Endothelial cell of umbilical vein (primary cell): ENCODE measurements around the gene SDHC. TPM values are rescaled to one million over a fixed set of nuclear protein-coding genes. Genes with fewer than 3 reads are reported as not detected.

Source experiments
- BruUV-seq: library from RNA; stranded (reverse); fragments of 400-500 nt; replicated peaks from 2 replicates; lab custom pipeline; 2021; lab: Mats Ljungman, UMichigan
- CTCF ChIA-PET: fragments of 300-600, 350-600 bp; sonication (Branson Sonifier 250); formaldehyde crosslinking; loops from one replicate; lab custom pipeline; 2021; ENCODE audit warnings: antibody characterized with exemption, inconsistent platforms; lab: Charles Lee
- POLR2A ChIA-PET: fragments of 300-600, 350-600 bp; sonication (Branson Sonifier 250); formaldehyde crosslinking; loops from one replicate; lab custom pipeline; 2021; ENCODE audit warnings: antibody characterized with exemption, inconsistent platforms; lab: Charles Lee
- DNase-seq: peaks from one replicate; pipeline ENCODE4 v3.0.0-alpha.2; 2011; ENCODE audit warnings: low read depth, low spot score
- FAIRE-seq: peaks from 2 replicates; lab custom pipeline; 2011; peaks lifted over from hg19 to GRCh38; lab: Jason Lieb, UNC
- H2AFZ ChIP-seq: 2 replicates; pipeline ENCODE4 v1.6.0; 2012; ENCODE audit warnings: low read depth, low read length, control low read depth, inconsistent platforms
- H3K27ac ChIP-seq: 2 replicates; pipeline ENCODE4 v1.5.1; 2011; ENCODE audit warnings: low read depth, mild to moderate bottlenecking, control low read depth, low read length, moderate library complexity; ENCODE audit not compliant: insufficient read depth
- H3K27me3 ChIP-seq, 2 experiments: 2 replicates each; pipeline versions ENCODE4 v1.6.0 to v1.6.1; 2011; ENCODE audit warnings: low read length in 2 of 2, mixed read lengths in 1 of 2; ENCODE audit not compliant: control insufficient read depth in 2 of 2, insufficient read depth in 2 of 2
- H3K36me3 ChIP-seq, 2 experiments: 2 replicates in 1 of 2; 3 replicates in 1 of 2; pipeline ENCODE4 v1.5.1; 2011; ENCODE audit warnings: low read length in 2 of 2, mild to moderate bottlenecking in 1 of 2, moderate library complexity in 1 of 2; ENCODE audit not compliant: control insufficient read depth in 2 of 2, insufficient read depth in 2 of 2; ENCODE audit errors: extremely low read depth in 1 of 2
- H3K4me1 ChIP-seq: 3 replicates; pipeline ENCODE4 v1.5.1; 2011; ENCODE audit warnings: mild to moderate bottlenecking, low read length; ENCODE audit not compliant: control insufficient read depth, insufficient read depth; ENCODE audit errors: extremely low read depth
- H3K4me2 ChIP-seq: 2 replicates; pipeline ENCODE4 v1.6.1; 2011; ENCODE audit warnings: low read length, control low read depth, mixed read lengths; ENCODE audit not compliant: insufficient read depth
- H3K4me3 ChIP-seq, 3 experiments: fragments of 200-600 bp in 1 of 3; sonication (generic), shearing (Covaris generic) in 1 of 3; replicated peaks in 1 of 3; 2 replicates each; pipeline ENCODE4 v1.5.1; 2011 to 2016; ENCODE audit warnings: control low read depth in 3 of 3, low read length in 3 of 3, mild to moderate bottlenecking in 2 of 3, inconsistent platforms in 1 of 3, low read depth in 1 of 3, moderate library complexity in 1 of 3; ENCODE audit not compliant: insufficient read depth in 1 of 3
- H3K79me2 ChIP-seq: 2 replicates; pipeline ENCODE4 v1.6.0; 2012; ENCODE audit warnings: low read length, inconsistent platforms; ENCODE audit not compliant: control insufficient read depth, insufficient read depth
- H3K9ac ChIP-seq: replicated peaks from 2 replicates; pipeline ENCODE3; 2011; ENCODE audit warnings: low read length, control low read depth; ENCODE audit not compliant: insufficient read depth; ENCODE audit errors: extremely low read depth
- H3K9me1 ChIP-seq: replicated peaks from 3 replicates; pipeline ENCODE4 v1.6.0; 2011; ENCODE audit warnings: mild to moderate bottlenecking, low read length; ENCODE audit not compliant: control insufficient read depth, insufficient read depth; ENCODE audit errors: extremely low read depth
- H3K9me3 ChIP-seq: replicated peaks from 2 replicates; pipeline ENCODE4 v1.5.1; 2012; ENCODE audit warnings: low read length, inconsistent platforms; ENCODE audit not compliant: control insufficient read depth, insufficient read depth
- H4K20me1 ChIP-seq: replicated peaks from 2 replicates; pipeline ENCODE3; 2011; ENCODE audit warnings: mild to moderate bottlenecking, low read length; ENCODE audit not compliant: control insufficient read depth, insufficient read depth; ENCODE audit errors: extremely low read depth
- CTCF ChIP-seq, 2 donors: IDR thresholded peaks; 1 replicate in 1 of 2; 2 replicates in 1 of 2; pipeline ENCODE4 v1.5.1; 2011; ENCODE audit warnings: low read length in 2 of 2, mild to moderate bottlenecking in 2 of 2, moderate library complexity in 2 of 2, control low read depth in 1 of 2, inconsistent platforms in 1 of 2, low read depth in 1 of 2; ENCODE audit not compliant: insufficient read depth in 1 of 2; ENCODE audit errors: extremely low read depth in 1 of 2
- EZH2 ChIP-seq: IDR thresholded peaks from 2 replicates; pipeline ENCODE4 v1.6.1; 2012; ENCODE audit warnings: borderline replicate concordance, low read depth, mild to moderate bottlenecking, moderate library complexity, low read length, inconsistent platforms; ENCODE audit not compliant: severe bottlenecking
- FOS ChIP-seq: IDR thresholded peaks from 2 replicates; pipeline ENCODE4 v1.6.1; 2011; ENCODE audit warnings: mild to moderate bottlenecking, low read length, moderate library complexity, borderline replicate concordance; ENCODE audit not compliant: insufficient read depth
- GATA2 ChIP-seq: IDR thresholded peaks from 2 replicates; pipeline ENCODE4 v1.7.0; 2011; ENCODE audit warnings: low read depth, mild to moderate bottlenecking, moderate library complexity, mixed read lengths, low read length; ENCODE audit not compliant: insufficient read length, insufficient read depth
- JUN ChIP-seq: IDR thresholded peaks from 2 replicates; pipeline ENCODE4 v1.6.1; 2011; ENCODE audit warnings: borderline replicate concordance, low read depth; ENCODE audit not compliant: insufficient read length, insufficient read depth
- MAX ChIP-seq: IDR thresholded peaks from 2 replicates; pipeline ENCODE4 v1.6.1; 2011; ENCODE audit not compliant: insufficient read depth, insufficient read length
- MYC ChIP-seq: IDR thresholded peaks from one replicate; pipeline ENCODE4 v1.6.1; 2011; ENCODE audit warnings: mild to moderate bottlenecking, low read depth, low read length
- POLR2A ChIP-seq: IDR thresholded peaks from 2 replicates; pipeline ENCODE4 v1.6.1; 2012; ENCODE audit warnings: low read depth, mild to moderate bottlenecking, control low read depth, low read length
- POLR2AphosphoS5 ChIP-seq: IDR thresholded peaks from 2 replicates; pipeline ENCODE4 v1.6.1; 2012; ENCODE audit warnings: low read depth, mild to moderate bottlenecking, control low read depth, low read length, moderate library complexity; ENCODE audit not compliant: insufficient read depth
- dilution Hi-C: fragments of 300-500 bp; cut with MboI; formaldehyde crosslinking; loops from one replicate; pipeline ENCODE4 v1.15.0; 2019; ENCODE audit warnings: low sequenced_read_pairs; ENCODE audit not compliant: extremely low pct_ligation_motif_present
- intact Hi-C: fragments of 100-400 bp; cut with micrococcal nuclease; formaldehyde crosslinking; loops from one replicate; pipeline ENCODE4 v1.10.0; 2022
- polyA plus RNA-seq, 4 experiments: library from polyadenylated mRNA; depleted of rRNA in 3 of 4; stranded (reverse) in 3 of 4; unstranded in 1 of 4; fragments of >200 nt; gene quantifications; 2 replicates each; pipeline versions ENCODE4 v1.2.1 to v1.2.3, GENCODE V29; 2011 to 2012; ENCODE audit warnings: missing spikeins in 1 of 4
- total RNA-seq: library from RNA; stranded (reverse); gene quantifications from 2 replicates; pipeline ENCODE4 v1.2.3, GENCODE V29; 2021

The SDHC gene
- total and polyA plus RNA-seq, 2 donors (not counting 3 experiments of a cell fraction or from before 2014, with no cell fraction given): 148 to 279 TPM

GRCh38 chr1:161285113-161285512 is 29.1 kb upstream of the SDHC start:
- intact Hi-C loops: no loop called here
- TF ChIP-seq JUN (no peak), POLR2AphosphoS5 (no peak), MYC (no peak), FOS (no peak), MAX (no peak), EZH2 (no peak), POLR2A (no peak), GATA2 (no peak), CTCF (IDR thresholded peaks at IDR 0.05; ENCODE audit: extremely low read depth in 1 of 2, insufficient read depth in 1 of 2, low read depth in 1 of 2, low read length in 2 of 2) (no peak)
- no peak for DNase-seq
- no peaks in the 10 kb centered on the region for H3K79me2 ChIP-seq
- no peaks in the 10 kb centered on the region for H3K4me1 ChIP-seq
- no peaks in the 10 kb centered on the region for H3K9me1 ChIP-seq
- dilution Hi-C loops: no loop called here
- H3K27me3 ChIP-seq: peaks cover 27 to 37% of the 10 kb centered on the region in 2 experiments
- POLR2A ChIA-PET: no interaction called here
- CTCF ChIA-PET: interaction anchor here (0.7 to 1.2 kb wide), 3 partner anchors 12 to 96 kb away, joined by 3 to 4 read pairs (median 3); no protein-coding TSS in a partner anchor
- no peak for FAIRE-seq
- no peak overlapping the region for H3K4me2 ChIP-seq
- H3K9me3 ChIP-seq: no peaks in the 10 kb centered on the region
- no peak overlapping the region for H2AFZ ChIP-seq
- no peak overlapping the region for H3K9ac ChIP-seq
- H3K27ac ChIP-seq: no peak overlapping the region
- H3K4me3 ChIP-seq: no peak overlapping the region
- no peaks in the 10 kb centered on the region for H3K36me3 ChIP-seq
- no TSS peak for BruUV-seq
- no peaks in the 10 kb centered on the region for H4K20me1 ChIP-seq
